HEK293 (cell line): ENCODE results near the gene GP9.

Experiments used
- CTCF ChIA-PET: fragments of 350-600 bp; formaldehyde crosslinking; extraction: SDS; loops from one replicate; lab custom pipeline; 2021; ENCODE audit warnings: antibody characterized with exemption; lab: Yijun Ruan, JAX
- POLR2A ChIA-PET: fragments of 300-600 bp; formaldehyde crosslinking; extraction: SDS; loops from one replicate; lab custom pipeline; 2020; ENCODE audit warnings: antibody characterized with exemption, inconsistent platforms; lab: Yijun Ruan, JAX
- H3K27ac ChIP-seq: fragments of 200-500 bp; sonication (Bioruptor generic); 2 replicates; pipeline ENCODE4 v1.5.1; 2014; ENCODE audit warnings: low read depth, low read length, control low read depth, inconsistent platforms; ENCODE audit errors: extremely low read depth
- H3K36me3 ChIP-seq, 2 experiments: fragments of 200-500 bp in 1 of 2; sonication (Bioruptor generic) in 1 of 2; 1 replicate in 1 of 2; 2 replicates in 1 of 2; pipeline ENCODE4 v1.5.1; 2014 to 2017; ENCODE audit warnings: inconsistent platforms in 2 of 2, low read length in 2 of 2; ENCODE audit not compliant: control insufficient read depth in 2 of 2, insufficient read depth in 1 of 2
- H3K4me1 ChIP-seq: fragments of 200-500 bp; sonication (Bioruptor generic); 2 replicates; pipeline ENCODE4 v1.5.1; 2014; ENCODE audit warnings: mild to moderate bottlenecking, low read length, inconsistent platforms; ENCODE audit not compliant: control insufficient read depth, insufficient read depth
- H3K4me3 ChIP-seq: 2 replicates; pipeline ENCODE4 v1.5.1; 2011; ENCODE audit warnings: low read depth, mild to moderate bottlenecking, control low read depth, low read length, moderate library complexity
- H3K9me3 ChIP-seq: fragments of 200-500 bp; sonication (Bioruptor generic); 2 replicates; pipeline ENCODE4 v1.5.1; 2014; ENCODE audit warnings: low read depth, low read length, inconsistent platforms; ENCODE audit not compliant: control insufficient read depth, insufficient read depth
- IKZF3 ChIP-seq: fragments of 450-650 bp; IDR thresholded peaks from 2 replicates; pipeline ENCODE4 v1.5.0; 2018; ENCODE audit warnings: missing biosample characterization, mild to moderate bottlenecking, missing genetic modification characterization, moderate library complexity
- KLF17 ChIP-seq: fragments of 450-650 bp; formaldehyde crosslinking; IDR thresholded peaks from 2 replicates; pipeline ENCODE4 v1.5.1; 2016; ENCODE audit warnings: missing biosample characterization, missing genetic modification characterization
- TCF7L2 ChIP-seq: IDR thresholded peaks from 2 replicates; pipeline ENCODE4 v1.6.1; 2011; ENCODE audit warnings: low read depth, mild to moderate bottlenecking, inconsistent platforms, low read length, moderate library complexity, borderline replicate concordance
- ZBTB1 ChIP-seq: fragments of 450-650 bp; formaldehyde crosslinking; IDR thresholded peaks from 2 replicates; pipeline ENCODE4 v1.5.1; 2016; ENCODE audit warnings: missing biosample characterization, missing genetic modification characterization
- ZBTB11 ChIP-seq: fragments of 450-650 bp; formaldehyde crosslinking; conservative IDR thresholded peaks from 2 replicates; pipeline ENCODE4 v1.5.1; 2016; ENCODE audit warnings: low read depth, missing biosample characterization, missing genetic modification characterization
- ZBTB17 ChIP-seq: fragments of 450-650 bp; formaldehyde crosslinking; IDR thresholded peaks from 2 replicates; pipeline ENCODE4 v1.5.1; 2016; ENCODE audit warnings: missing biosample characterization, missing genetic modification characterization
- ZBTB26 ChIP-seq: fragments of 450-650 bp; formaldehyde crosslinking; optimal IDR thresholded peaks from 2 replicates; pipeline ENCODE3; 2016; ENCODE audit warnings: missing biosample characterization, mild to moderate bottlenecking, missing genetic modification characterization
- ZBTB48 ChIP-seq: fragments of 450-650 bp; formaldehyde crosslinking; IDR thresholded peaks from 2 replicates; pipeline ENCODE4 v1.5.1; 2016; ENCODE audit warnings: missing biosample characterization, missing genetic modification characterization
- ZBTB8A ChIP-seq: fragments of 450-650 bp; formaldehyde crosslinking; IDR thresholded peaks from 2 replicates; pipeline ENCODE4 v1.5.1; 2016; ENCODE audit warnings: missing biosample characterization, missing genetic modification characterization
- ZIC2 ChIP-seq: fragments of 450-650 bp; formaldehyde crosslinking; IDR thresholded peaks from 2 replicates; pipeline ENCODE4 v1.5.1; 2016; ENCODE audit warnings: missing biosample characterization, missing genetic modification characterization
- ZNF211 ChIP-seq: fragments of 450-650 bp; formaldehyde crosslinking; IDR thresholded peaks from 2 replicates; pipeline ENCODE4 v1.5.1; 2016; ENCODE audit warnings: low read depth, missing biosample characterization, missing genetic modification characterization
- ZNF214 ChIP-seq: fragments of 450-650 bp; formaldehyde crosslinking; IDR thresholded peaks from 2 replicates; pipeline ENCODE4 v1.5.1; 2017; ENCODE audit warnings: missing biosample characterization, mild to moderate bottlenecking, missing genetic modification characterization, borderline replicate concordance
- ZNF350 ChIP-seq: fragments of 450-650 bp; formaldehyde crosslinking; IDR thresholded peaks from 2 replicates; pipeline ENCODE4 v1.5.0; 2017; ENCODE audit warnings: missing biosample characterization, mild to moderate bottlenecking, missing genetic modification characterization
- ZNF394 ChIP-seq: fragments of 450-650 bp; formaldehyde crosslinking; IDR thresholded peaks from 2 replicates; pipeline ENCODE4 v1.5.1; 2016; ENCODE audit warnings: missing biosample characterization, missing genetic modification characterization, mild to moderate bottlenecking, moderate library complexity, borderline replicate concordance
- ZNF433 ChIP-seq: fragments of 450-650 bp; formaldehyde crosslinking; IDR thresholded peaks from 2 replicates; pipeline ENCODE4 v1.5.1; 2016; ENCODE audit warnings: missing biosample characterization, missing genetic modification characterization, low read depth
- ZNF529 ChIP-seq: fragments of 450-650 bp; formaldehyde crosslinking; IDR thresholded peaks from 2 replicates; pipeline ENCODE4 v1.5.1; 2017; ENCODE audit warnings: missing genetic modification characterization, missing biosample characterization; ENCODE audit not compliant: insufficient replicate concordance
- ZNF549 ChIP-seq: fragments of 450-650 bp; IDR thresholded peaks from 2 replicates; pipeline ENCODE4 v1.5.1; 2018; ENCODE audit warnings: missing biosample characterization, missing genetic modification characterization, mild to moderate bottlenecking, inconsistent platforms, moderate library complexity
- ZNF585B ChIP-seq: fragments of 450-650 bp; formaldehyde crosslinking; IDR thresholded peaks from 2 replicates; pipeline ENCODE4 v1.5.1; 2016; ENCODE audit warnings: missing biosample characterization, missing genetic modification characterization
- ZNF626 ChIP-seq: fragments of 450-650 bp; sonication (Bioruptor Pico); formaldehyde crosslinking; IDR thresholded peaks from 2 replicates; pipeline ENCODE4 v1.5.1; 2018; ENCODE audit warnings: missing biosample characterization, missing genetic modification characterization, inconsistent platforms
- ZNF791 ChIP-seq: fragments of 450-650 bp; formaldehyde crosslinking; IDR thresholded peaks from 2 replicates; pipeline ENCODE4 v1.5.1; 2016; ENCODE audit warnings: missing biosample characterization, missing genetic modification characterization
- ZSCAN18 ChIP-seq: fragments of 450-650 bp; formaldehyde crosslinking; IDR thresholded peaks from 2 replicates; pipeline ENCODE4 v1.5.1; 2016; ENCODE audit warnings: missing biosample characterization, missing genetic modification characterization
- ZSCAN23 ChIP-seq: fragments of 450-650 bp; formaldehyde crosslinking; IDR thresholded peaks from 2 replicates; pipeline ENCODE4 v1.5.1; 2016; ENCODE audit warnings: missing biosample characterization, missing genetic modification characterization
- ZSCAN30 ChIP-seq: fragments of 450-650 bp; IDR thresholded peaks from 2 replicates; pipeline ENCODE4 v1.5.1; 2018; ENCODE audit warnings: missing biosample characterization, mild to moderate bottlenecking, missing genetic modification characterization, moderate library complexity

The GP9 gene

GRCh38 chr3:129026728-129027543 lies 33.6 kb upstream of the GP9 start (continued):
- TF ChIP-seq ZSCAN30 (tag by site-specific recombination) (0 out of 2 replicates have a peak, but pooled peaks have one; percentile 54), ZNF211 (no peak)
- TF ChIP-seq, all 188 proteins: peak for 31

- Histone ChIP-seq H3K9me3 (no peaks in the 10 kb centered on the region), H3K36me3 (no peaks in the 10 kb centered on the region), H3K4me3 (peak overlapping the region; percentile 49), H3K27ac (peak overlapping the region; percentile 1; the same call in 1 of the 2 replicates), H3K4me1 (no peaks in the 10 kb centered on the region)
- TF ChIP-seq KLF17 (tag by site-specific recombination): 0 out of 2 replicates have a peak, but pooled peaks have one; percentile 7
- 0 out of 2 replicates have a peak, but pooled peaks have one; percentile 7 for TF ChIP-seq ZBTB8A (tag by site-specific recombination)
- peak; percentile 11 for TF ChIP-seq ZBTB26 (tag by site-specific recombination)
- TF ChIP-seq TCF7L2: no peak
- 0 out of 2 replicates have a peak, but pooled peaks have one; percentile 5 for TF ChIP-seq ZBTB48 (tag by site-specific recombination)
- no peak for TF ChIP-seq ZBTB11 (tag by site-specific recombination)
- CTCF ChIA-PET: interaction anchor here (0.6 to 3.2 kb wide), 11 partner anchors 9 to 1052 kb away, joined by 3 to 22 read pairs (median 5); no protein-coding TSS in a partner anchor
- POLR2A ChIA-PET: interaction anchor here (0.6 to 1.3 kb wide), 5 partner anchors 12 to 376 kb away, joined by 3 to 6 read pairs (median 4); no protein-coding TSS in a partner anchor
Observed at GRCh38 chr3:129027544-129027880, 33.1 kb upstream of the GP9 start.

- no peak overlapping the region for H3K4me3 ChIP-seq
- CTCF ChIA-PET: interaction anchor here (3.1 to 3.2 kb wide), 2 partner anchors 12 to 25 kb away, joined by 12 to 22 read pairs; no protein-coding TSS in a partner anchor
- no peaks in the 10 kb centered on the region for H3K9me3 ChIP-seq
- H3K4me1 ChIP-seq: no peaks in the 10 kb centered on the region
- no peak for TF ChIP-seq ZNF433 (tag by site-specific recombination)
- TF ChIP-seq ZSCAN23 (tag by site-specific recombination): no peak
- TF ChIP-seq ZNF350 (tag by site-specific recombination): no peak
- no peak for TF ChIP-seq ZBTB17 (tag by site-specific recombination)
- TF ChIP-seq ZNF585B (tag by site-specific recombination): no peak
- TF ChIP-seq ZSCAN18: no peak
- no peak for TF ChIP-seq ZNF529 (tag by site-specific recombination)
- TF ChIP-seq ZIC2: no peak
- TF ChIP-seq ZNF549 (tag by site-specific recombination): no peak
- TF ChIP-seq ZNF791 (tag by site-specific recombination): no peak
- TF ChIP-seq ZBTB48 (tag by site-specific recombination): no peak
- TF ChIP-seq ZBTB1: no peak
- TF ChIP-seq IKZF3: no peak
- no peak for TF ChIP-seq ZNF626 (tag by site-specific recombination)
- no peak for TF ChIP-seq ZNF394
- no peak for TF ChIP-seq ZNF214 (tag by site-specific recombination)
- TF ChIP-seq, all 188 proteins: peak for 0
- POLR2A ChIA-PET: no interaction called here
- Histone ChIP-seq H3K27ac (no peak overlapping the region), H3K36me3 (no peaks in the 10 kb centered on the region)
Observed at GRCh38 chr3:129028866-129029265, 31.7 kb upstream of the GP9 start.
